Peyer's patch (tissue), 4 donors: ENCODE measurements around the gene WDR48.

Experiments used
- CTCF ChIP-seq, 6 experiments: fragments of 450-650 bp in 4 of 6; fragments of 200-600 bp in 2 of 6; sonication (generic) in 1 of 6; IDR thresholded peaks; one replicate each; pipeline ENCODE4 v1.5.1; 2017 to 2019; ENCODE audit warnings: antibody characterized with exemption in 6 of 6, mild to moderate bottlenecking in 3 of 6, moderate library complexity in 1 of 6
- POLR2A ChIP-seq, 2 donors: fragments of 450-650 bp; IDR thresholded peaks; one replicate each; pipeline ENCODE4 v1.5.1; 2017; ENCODE audit warnings: antibody characterized with exemption in 2 of 2, mild to moderate bottlenecking in 2 of 2, moderate library complexity in 2 of 2

DNA sequence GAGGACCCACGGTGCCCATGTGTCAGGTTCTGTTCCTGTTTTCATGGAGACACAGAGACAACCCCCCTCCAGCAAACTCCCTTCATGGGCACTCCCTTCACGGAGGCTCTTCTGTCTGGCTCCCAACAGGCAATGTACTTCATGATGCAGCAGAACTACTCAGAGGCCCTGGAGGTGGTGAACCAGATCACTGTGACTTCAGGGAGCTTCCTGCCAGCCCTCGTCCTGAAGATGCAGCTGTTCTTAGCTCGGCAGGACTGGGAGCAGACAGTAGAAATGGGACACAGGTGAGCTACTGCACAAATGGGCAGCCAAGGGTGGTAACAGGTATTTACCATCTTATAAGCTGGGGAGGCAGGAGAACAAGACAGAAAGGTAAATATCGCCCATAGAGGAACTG lies 62.6 kb downstream of the WDR48 start:
- TF ChIP-seq CTCF (IDR thresholded peaks at IDR 0.05) (no peak), POLR2A (IDR thresholded peaks at IDR 0.05) (no peak)
